H9 (cell line): ENCODE results near the gene DAB1. TPM values are rescaled to one million over a fixed set of nuclear protein-coding genes. Genes with fewer than 3 reads are reported as not detected.

ENCODE experiments used
- DNase-seq: peaks from one replicate; pipeline ENCODE4 v3.0.0-alpha.2; 2017
- H2AFZ ChIP-seq: one replicate; pipeline ENCODE4 v1.6.1; 2013; ENCODE audit warnings: mild to moderate bottlenecking, low read length, control low read depth, moderate library complexity
- H2AK5ac ChIP-seq: 2 replicates; pipeline ENCODE4 v1.6.1; 2013; ENCODE audit warnings: low read length, control low read depth, mixed read lengths; ENCODE audit not compliant: insufficient read length
- H2BK120ac ChIP-seq: one replicate; pipeline ENCODE4 v1.6.1; 2013; ENCODE audit warnings: low read depth, mild to moderate bottlenecking, low read length, control low read depth, inconsistent platforms; ENCODE audit not compliant: poor library complexity, severe bottlenecking
- H2BK12ac ChIP-seq: 2 replicates; pipeline ENCODE4 v1.6.1; 2013; ENCODE audit warnings: low read length, control low read depth, mixed read lengths, low read depth; ENCODE audit not compliant: insufficient read length
- H2BK15ac ChIP-seq: 2 replicates; pipeline ENCODE4 v1.6.1; 2013; ENCODE audit warnings: low read depth, low read length, control low read depth
- H2BK20ac ChIP-seq: one replicate; pipeline ENCODE4 v1.6.1; 2013; ENCODE audit warnings: low read depth, mild to moderate bottlenecking, low read length, control low read depth, inconsistent platforms; ENCODE audit not compliant: poor library complexity, severe bottlenecking
- H2BK5ac ChIP-seq: 2 replicates; pipeline ENCODE4 v1.6.1; 2013; ENCODE audit warnings: low read length, control low read depth, mixed read lengths; ENCODE audit not compliant: insufficient read length
- H3K14ac ChIP-seq: 2 replicates; pipeline ENCODE4 v1.6.1; 2013; ENCODE audit warnings: low read length, control low read depth; ENCODE audit not compliant: insufficient read depth
- H3K18ac ChIP-seq: 2 replicates; pipeline ENCODE4 v1.6.1; 2013; ENCODE audit warnings: low read depth, mild to moderate bottlenecking, mixed read lengths, low read length, control low read depth; ENCODE audit not compliant: insufficient read length
- H3K23ac ChIP-seq: 2 replicates; pipeline ENCODE4 v1.6.1; 2013; ENCODE audit warnings: low read length, control low read depth, mixed read lengths, low read depth; ENCODE audit not compliant: insufficient read length
- H3K23me2 ChIP-seq: 2 replicates; pipeline ENCODE4 v1.6.1; 2013; ENCODE audit warnings: low read depth, mild to moderate bottlenecking, mixed read lengths, low read length, control low read depth; ENCODE audit not compliant: insufficient read length, poor library complexity, severe bottlenecking
- H3K27ac ChIP-seq: 2 replicates; pipeline ENCODE4 v1.5.1; 2013; ENCODE audit warnings: low read length, control low read depth, mixed read lengths, low read depth; ENCODE audit not compliant: insufficient read length
- H3K27me3 ChIP-seq: 2 replicates; pipeline ENCODE4 v1.6.1; 2013; ENCODE audit warnings: low read length, control low read depth, inconsistent platforms; ENCODE audit not compliant: insufficient read depth
- H3K4ac ChIP-seq: 2 replicates; pipeline ENCODE4 v1.6.1; 2013; ENCODE audit warnings: low read depth, mild to moderate bottlenecking, control low read depth, inconsistent platforms, low read length, moderate library complexity
- H3K4me1 ChIP-seq: 2 replicates; pipeline ENCODE4 v1.6.1; 2013; ENCODE audit warnings: low read length, control low read depth, inconsistent platforms; ENCODE audit not compliant: insufficient read depth
- H3K4me2 ChIP-seq: 2 replicates; pipeline ENCODE4 v1.6.1; 2013; ENCODE audit warnings: low read length, control low read depth, mixed read lengths; ENCODE audit not compliant: insufficient read length, insufficient read depth
- H3K56ac ChIP-seq: 2 replicates; pipeline ENCODE4 v1.6.1; 2013; ENCODE audit warnings: low read depth, mild to moderate bottlenecking, mixed read lengths, low read length, control low read depth; ENCODE audit not compliant: insufficient read length
- H3K79me1 ChIP-seq: 2 replicates; pipeline ENCODE4 v1.6.1; 2013; ENCODE audit warnings: low read depth, mild to moderate bottlenecking, moderate library complexity, low read length, control low read depth, inconsistent platforms; ENCODE audit not compliant: insufficient read depth, poor library complexity, severe bottlenecking
- H3K79me2 ChIP-seq: 2 replicates; pipeline ENCODE4 v1.6.1; 2013; ENCODE audit warnings: low read length, control low read depth, inconsistent platforms; ENCODE audit not compliant: insufficient read depth
- H3K9ac ChIP-seq: 2 replicates; pipeline ENCODE4 v1.6.1; 2013; ENCODE audit warnings: low read length, control low read depth, mixed read lengths; ENCODE audit not compliant: insufficient read length; ENCODE audit errors: extremely low read depth
- H3K9me3 ChIP-seq: one replicate; pipeline ENCODE4 v1.6.1; 2013; ENCODE audit warnings: low read depth, low read length, inconsistent platforms; ENCODE audit not compliant: control insufficient read depth
- H3T11ph ChIP-seq: one replicate; pipeline ENCODE4 v1.6.1; 2013; ENCODE audit warnings: mild to moderate bottlenecking, low read length, control low read depth, inconsistent platforms
- H4K20me1 ChIP-seq: one replicate; pipeline ENCODE4 v1.6.1; 2013; ENCODE audit not compliant: control insufficient read depth, insufficient read length, insufficient read depth
- H4K5ac ChIP-seq: 2 replicates; pipeline ENCODE4 v1.6.1; 2013; ENCODE audit warnings: low read depth, mild to moderate bottlenecking, mixed read lengths, low read length, control low read depth; ENCODE audit not compliant: insufficient read length
- H4K8ac ChIP-seq: replicated peaks from 2 replicates; pipeline ENCODE4 v1.6.1; 2013; ENCODE audit warnings: low read length, control low read depth, mixed read lengths, low read depth; ENCODE audit not compliant: insufficient read length
- H4K91ac ChIP-seq: 2 replicates; pipeline ENCODE4 v1.6.1; 2013; ENCODE audit warnings: low read depth, mild to moderate bottlenecking, moderate library complexity, mixed read lengths, low read length, control low read depth; ENCODE audit not compliant: insufficient read length
- H3K27ac Mint-ChIP-seq, 3 experiments: 2 replicates in 2 of 3; 3 replicates in 1 of 3; pipeline ENCODE4 v1.8.0; 2020 to 2021; ENCODE audit warnings: mixed read lengths in 3 of 3, mild to moderate bottlenecking in 1 of 3, moderate library complexity in 1 of 3
- H3K27me3 Mint-ChIP-seq: 2 replicates; pipeline ENCODE4 v1.8.0; 2021; ENCODE audit warnings: low read depth, mild to moderate bottlenecking, moderate library complexity, mixed read lengths
- H3K36me3 Mint-ChIP-seq, 3 experiments: 2 replicates in 2 of 3; 3 replicates in 1 of 3; pipeline ENCODE4 v1.8.0; 2020 to 2021; ENCODE audit warnings: low read depth in 3 of 3, mixed read lengths in 3 of 3; ENCODE audit not compliant: insufficient read depth in 1 of 3
- H3K4me1 Mint-ChIP-seq, 2 experiments: 2 replicates each; pipeline ENCODE4 v1.8.0; 2020; ENCODE audit warnings: mixed read lengths in 2 of 2
- H3K4me3 Mint-ChIP-seq, 2 experiments: 2 replicates in 1 of 2; 3 replicates in 1 of 2; pipeline ENCODE4 v1.8.0; 2020 to 2021; ENCODE audit warnings: mild to moderate bottlenecking in 2 of 2, mixed read lengths in 2 of 2, moderate library complexity in 1 of 2
- H3K9me3 Mint-ChIP-seq, 2 experiments: 2 replicates in 1 of 2; 3 replicates in 1 of 2; pipeline ENCODE4 v1.8.0; 2020; ENCODE audit warnings: mild to moderate bottlenecking in 2 of 2, mixed read lengths in 2 of 2, moderate library complexity in 1 of 2
- WGBS: extraction: QIAGEN DNeasy Blood & Tissue Kit; methylation state at CpG from one replicate; pipeline ENCODE4 v1.1.7; 2013; ENCODE audit warnings: missing lambda C conversion rate, low lambda C conversion rate, mixed read lengths; ENCODE audit not compliant: insufficient read length; ENCODE audit errors: extremely low coverage; 5-methylcytosine and 5-hydroxymethylcytosine counted together
- total RNA-seq: library from RNA; stranded (reverse); gene quantifications from 2 replicates; pipeline ENCODE4 v1.2.1, GENCODE V29; 2021
- TF ChIP-seq, protein P1 (sequence below): fragments of 200-600 bp; sonication (generic); conservative IDR thresholded peaks from 3 replicates; pipeline ENCODE4 v1.8.0; 2021; ENCODE audit warnings: antibody characterized with exemption, mild to moderate bottlenecking

Gene DAB1
- total RNA-seq, 1 experiment from 2014 or later, result 9.3 TPM

DNA sequence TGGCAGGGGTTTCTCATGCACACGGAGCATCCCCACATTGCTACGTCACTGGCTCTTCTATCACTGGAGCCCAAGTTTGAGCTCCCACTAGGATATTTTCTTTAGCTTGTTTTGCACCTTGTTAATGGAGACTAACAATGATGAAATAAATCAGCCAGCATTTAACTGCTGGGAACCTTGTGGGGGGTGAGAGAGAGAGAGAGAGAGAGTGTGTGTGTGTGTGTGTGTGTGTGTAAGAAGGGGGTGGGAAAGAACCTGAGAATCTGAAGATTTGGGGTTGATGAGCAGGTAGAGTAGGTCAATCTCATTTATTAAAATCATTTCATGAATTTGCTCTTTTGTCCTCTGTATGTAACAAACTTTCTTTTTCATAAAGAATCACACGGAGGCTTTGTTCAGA is 458.7 kb downstream of the DAB1 start:
- H2BK120ac ChIP-seq, result no peak overlapping the region
- no peak overlapping the region for H3K14ac ChIP-seq
- H3K4ac ChIP-seq, result no peak overlapping the region
- no peak overlapping the region for H3K18ac ChIP-seq
- Mint-ChIP-seq H3K9me3 (no peaks in the 10 kb centered on the region), H3K4me1 (0 out of 4 replicates have a peak, but pooled peaks cover 0 to 5% of the 10 kb centered on the region in 2 experiments), H3K36me3 (no peaks in the 10 kb centered on the region), H3K27me3 (peaks cover 2% of the 10 kb centered on the region; the same call in 1 of the 2 replicates), H3K27ac (no peak overlapping the region), H3K4me3 (no peak overlapping the region)
- no peak overlapping the region for H2BK5ac ChIP-seq
- H2BK15ac ChIP-seq, result no peak overlapping the region
- no peak overlapping the region for H3T11ph ChIP-seq
- no peak overlapping the region for H3K56ac ChIP-seq
- H4K8ac ChIP-seq, result no peak overlapping the region
- DNase-seq, result no peak
- no peak overlapping the region for H2AK5ac ChIP-seq
- H3K4me2 ChIP-seq, result no peak overlapping the region
- no peak overlapping the region for H4K91ac ChIP-seq
- no peak overlapping the region for H2AFZ ChIP-seq
- no peaks in the 10 kb centered on the region for H3K23me2 ChIP-seq
- H4K5ac ChIP-seq, result no peak overlapping the region
- H3K27ac ChIP-seq, result no peak overlapping the region
- H3K23ac ChIP-seq, result no peak overlapping the region
- H2BK12ac ChIP-seq, result no peak overlapping the region
- WGBS, result no CpG with 5 or more reads among the region's 3 CpGs
- no peaks in the 10 kb centered on the region for H3K9me3 ChIP-seq
- no peak overlapping the region for H3K9ac ChIP-seq
- no peaks in the 10 kb centered on the region for H3K27me3 ChIP-seq
- no peaks in the 10 kb centered on the region for H3K79me1 ChIP-seq
- no peak overlapping the region for H2BK20ac ChIP-seq
- no peaks in the 10 kb centered on the region for H4K20me1 ChIP-seq
- TF ChIP-seq, protein P1, sequence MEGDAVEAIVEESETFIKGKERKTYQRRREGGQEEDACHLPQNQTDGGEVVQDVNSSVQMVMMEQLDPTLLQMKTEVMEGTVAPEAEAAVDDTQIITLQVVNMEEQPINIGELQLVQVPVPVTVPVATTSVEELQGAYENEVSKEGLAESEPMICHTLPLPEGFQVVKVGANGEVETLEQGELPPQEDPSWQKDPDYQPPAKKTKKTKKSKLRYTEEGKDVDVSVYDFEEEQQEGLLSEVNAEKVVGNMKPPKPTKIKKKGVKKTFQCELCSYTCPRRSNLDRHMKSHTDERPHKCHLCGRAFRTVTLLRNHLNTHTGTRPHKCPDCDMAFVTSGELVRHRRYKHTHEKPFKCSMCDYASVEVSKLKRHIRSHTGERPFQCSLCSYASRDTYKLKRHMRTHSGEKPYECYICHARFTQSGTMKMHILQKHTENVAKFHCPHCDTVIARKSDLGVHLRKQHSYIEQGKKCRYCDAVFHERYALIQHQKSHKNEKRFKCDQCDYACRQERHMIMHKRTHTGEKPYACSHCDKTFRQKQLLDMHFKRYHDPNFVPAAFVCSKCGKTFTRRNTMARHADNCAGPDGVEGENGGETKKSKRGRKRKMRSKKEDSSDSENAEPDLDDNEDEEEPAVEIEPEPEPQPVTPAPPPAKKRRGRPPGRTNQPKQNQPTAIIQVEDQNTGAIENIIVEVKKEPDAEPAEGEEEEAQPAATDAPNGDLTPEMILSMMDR, result no peak
- H3K4me1 ChIP-seq, result no peaks in the 10 kb centered on the region
- H3K79me2 ChIP-seq, result no peaks in the 10 kb centered on the region
